K562 (cell line): ENCODE data around the gene CD3D. TPM values are rescaled to one million over a fixed set of nuclear protein-coding genes. Genes with fewer than 3 reads are reported as not detected.

Source experiments
- ATAC-seq: fragments of 200-7000 bp; cut with Tn5 transposase; 3 replicates; pipeline ENCODE4 v1.9.1; 2020; ENCODE audit warnings: moderate library complexity
- BruUV-seq: library from RNA; stranded (reverse); fragments of 400-500 nt; replicated peaks from 2 replicates; lab custom pipeline; 2021; lab: Mats Ljungman, UMichigan
- CTCF ChIA-PET: fragments of 300-600 bp; formaldehyde crosslinking; extraction: SDS; loops from one replicate; lab custom pipeline; 2021; ENCODE audit warnings: low intra/inter-chr PET ratio; lab: Yijun Ruan, JAX
- POLR2A ChIA-PET: fragments of 300-600, 350-650 bp; sonication (Branson Sonifier 250); formaldehyde crosslinking; extraction: SDS; loops from one replicate; lab custom pipeline; 2021; ENCODE audit warnings: antibody characterized with exemption, inconsistent platforms; lab: Yijun Ruan, JAX
- DNase-seq, 4 experiments: peaks; one replicate each; pipeline versions ENCODE4 v3.0.0 to v3.0.0-alpha.2; 2011 to 2018; ENCODE audit warnings: low spot score in 3 of 4, mixed read lengths in 3 of 4; ENCODE audit errors: extremely low read depth in 1 of 4
- FAIRE-seq: peaks from 2 replicates; lab custom pipeline; 2011; peaks lifted over from hg19 to GRCh38; lab: Jason Lieb, UNC
- H2AFZ ChIP-seq: 2 replicates; pipeline ENCODE4 v1.6.0; 2011; ENCODE audit warnings: low read depth, low read length, control low read depth, inconsistent platforms
- H3K27ac ChIP-seq: fragments of 200-600 bp; 3 replicates; pipeline ENCODE4 v1.8.0; 2011; ENCODE audit warnings: low read depth, mild to moderate bottlenecking, control low read depth, inconsistent platforms, low read length, moderate library complexity, mixed read lengths; ENCODE audit errors: extremely low read depth
- H3K27me3 ChIP-seq, 2 experiments: fragments of 300-600 bp in 1 of 2; 2 replicates in 1 of 2; 3 replicates in 1 of 2; pipeline versions ENCODE4 v1.6.0 to v1.8.0; 2011; ENCODE audit warnings: inconsistent platforms in 2 of 2, low read length in 2 of 2, mild to moderate bottlenecking in 1 of 2, mixed read lengths in 1 of 2, moderate library complexity in 1 of 2; ENCODE audit not compliant: control insufficient read depth in 2 of 2, insufficient read depth in 2 of 2
- H3K36me3 ChIP-seq: fragments of 300-600 bp; 3 replicates; pipeline ENCODE4 v1.8.0; 2011; ENCODE audit warnings: mild to moderate bottlenecking, low read length, inconsistent platforms; ENCODE audit not compliant: control insufficient read depth, insufficient read depth
- H3K4me1 ChIP-seq, 2 experiments: fragments of 200-600 bp in 1 of 2; replicated peaks in 1 of 2; 2 replicates in 1 of 2; 3 replicates in 1 of 2; pipeline versions ENCODE4 v1.5.1 to v1.8.0; 2011; ENCODE audit warnings: inconsistent platforms in 2 of 2, low read length in 2 of 2, mild to moderate bottlenecking in 1 of 2, mixed read lengths in 1 of 2, moderate library complexity in 1 of 2; ENCODE audit not compliant: control insufficient read depth in 2 of 2, insufficient read depth in 2 of 2
- H3K4me2 ChIP-seq: 2 replicates; pipeline ENCODE4 v1.6.1; 2011; ENCODE audit warnings: low read length, control low read depth, inconsistent platforms, mixed read lengths; ENCODE audit not compliant: insufficient read depth
- H3K4me3 ChIP-seq: fragments of 200-600 bp; sonication (generic), shearing (Covaris generic); 2 replicates; pipeline ENCODE4 v1.5.1; 2016; ENCODE audit warnings: control low read depth, inconsistent platforms
- H3K79me2 ChIP-seq: fragments of 200-600 bp; 3 replicates; pipeline ENCODE4 v1.8.0; 2011; ENCODE audit warnings: low read length, inconsistent platforms; ENCODE audit not compliant: control insufficient read depth, insufficient read depth
- H3K9ac ChIP-seq, 2 experiments: 2 replicates each; pipeline versions ENCODE4 v1.6.0 to v1.6.1; 2011; ENCODE audit warnings: low read depth in 2 of 2, low read length in 2 of 2, control low read depth in 1 of 2, inconsistent platforms in 1 of 2, mild to moderate bottlenecking in 1 of 2, mixed read lengths in 1 of 2; ENCODE audit not compliant: insufficient read depth in 1 of 2
- H3K9me1 ChIP-seq: one replicate; pipeline ENCODE4 v1.6.0; 2011; ENCODE audit warnings: inconsistent platforms, mild to moderate bottlenecking, low read length, moderate library complexity; ENCODE audit not compliant: control insufficient read depth, insufficient read depth
- H3K9me3 ChIP-seq: replicated peaks from 2 replicates; pipeline ENCODE4 v1.5.1; 2011; ENCODE audit warnings: low read depth, low read length, inconsistent platforms; ENCODE audit not compliant: control insufficient read depth, insufficient read depth
- H4K20me1 ChIP-seq: replicated peaks from 2 replicates; pipeline ENCODE4 v1.6.1; 2011; ENCODE audit warnings: low read length, inconsistent platforms, mixed read lengths; ENCODE audit not compliant: control insufficient read depth, insufficient read depth
- ARID1B ChIP-seq: fragments of 450-650 bp; IDR thresholded peaks from 2 replicates; pipeline ENCODE4 v1.6.1; 2016; ENCODE audit warnings: antibody characterized with exemption, mild to moderate bottlenecking, inconsistent platforms
- CAMTA2 ChIP-seq: fragments of 250-450 bp; sonication (Bioruptor Pico); conservative IDR thresholded peaks from 2 replicates; pipeline ENCODE4 v1.5.1; 2022
- CC2D1A ChIP-seq: fragments of 450-650 bp; IDR thresholded peaks from 2 replicates; pipeline ENCODE4 v1.6.1; 2017; ENCODE audit warnings: mild to moderate bottlenecking
- CREB5 ChIP-seq: fragments of 250-450 bp; sonication (Bioruptor Pico); IDR thresholded peaks from 2 replicates; pipeline ENCODE4 v1.5.0; 2020; ENCODE audit warnings: mild to moderate bottlenecking
- FOSL1 ChIP-seq: fragments of 200-800 bp; sonication (Bioruptor generic); conservative IDR thresholded peaks from 2 replicates; pipeline ENCODE4 v1.6.1; 2016; ENCODE audit warnings: missing genetic modification characterization, missing compliant biosample characterization
- GABPB1 ChIP-seq: sonication (generic); formaldehyde crosslinking; IDR thresholded peaks from 2 replicates; pipeline ENCODE4 v1.8.0; 2022; ENCODE audit warnings: mild to moderate bottlenecking, missing genetic modification reagents
- HDAC6 ChIP-seq: IDR thresholded peaks from 2 replicates; pipeline ENCODE4 v1.6.1; 2012; ENCODE audit warnings: low read depth, mild to moderate bottlenecking, control low read depth, inconsistent platforms, low read length, moderate library complexity
- MEF2D ChIP-seq: conservative IDR thresholded peaks from 2 replicates; pipeline ENCODE4 v1.6.1; 2016; ENCODE audit warnings: low read depth, missing genetic modification characterization, missing compliant biosample characterization
- MYNN ChIP-seq, 2 experiments: sonication (generic); formaldehyde crosslinking in 1 of 2; IDR thresholded peaks; 2 replicates each; pipeline versions ENCODE4 v1.5.0 to v1.6.1; 2016 to 2020; ENCODE audit warnings: antibody characterized with exemption in 1 of 2, missing genetic modification reagents in 1 of 2
- RAD21 ChIP-seq, 2 experiments: fragments of 250-450 bp in 1 of 2; fragments of 450-650 bp in 1 of 2; sonication (Bioruptor Pico) in 1 of 2; formaldehyde crosslinking in 1 of 2; IDR thresholded peaks in 1 of 2; conservative IDR thresholded peaks in 1 of 2; 2 replicates each; pipeline versions ENCODE4 v1.4.0 to v1.8.0; 2020 to 2022; ENCODE audit warnings: mild to moderate bottlenecking in 2 of 2, moderate library complexity in 1 of 2
- RBM22 ChIP-seq: fragments of 200-400 bp; formaldehyde crosslinking; IDR thresholded peaks from 2 replicates; pipeline ENCODE4 v1.6.1; 2018; ENCODE audit warnings: low read length, low read depth; ENCODE audit not compliant: poor library complexity, severe bottlenecking
- SRSF7 ChIP-seq: fragments of 200-400 bp; formaldehyde crosslinking; optimal IDR thresholded peaks from 2 replicates; pipeline ENCODE3; 2017; ENCODE audit warnings: mild to moderate bottlenecking, low read depth, low read length
- STAT5A ChIP-seq: IDR thresholded peaks from 2 replicates; pipeline ENCODE4 v1.6.1; 2012; ENCODE audit warnings: low read length, inconsistent platforms, borderline replicate concordance
- TAL1 ChIP-seq: fragments of 450-650 bp; IDR thresholded peaks from 2 replicates; pipeline ENCODE4 v1.6.1; 2016; ENCODE audit warnings: mild to moderate bottlenecking
- TEAD2 ChIP-seq: fragments of 450-650 bp; IDR thresholded peaks from 2 replicates; pipeline ENCODE4 v1.6.1; 2016; ENCODE audit warnings: missing genetic modification characterization, control low read depth, missing compliant biosample characterization
- ZNF197 ChIP-seq: fragments of 200-800 bp; sonication (Bioruptor generic); IDR thresholded peaks from 2 replicates; pipeline ENCODE4 v1.6.1; 2016; ENCODE audit warnings: low read depth, missing genetic modification characterization, missing compliant biosample characterization
- ZNF224 ChIP-seq: sonication (generic); formaldehyde crosslinking; IDR thresholded peaks from 2 replicates; pipeline ENCODE4 v1.8.0; 2022; ENCODE audit warnings: mild to moderate bottlenecking, missing genetic modification reagents
- WGBS: fragments of 100-300 bp; shearing (Covaris generic); methylation state at CpG from one replicate; pipeline ENCODE4 v1.1.6; 2016; ENCODE audit warnings: low coverage, mixed read lengths; ENCODE audit not compliant: insufficient coverage; ENCODE audit errors: missing lambda C conversion rate; 5-methylcytosine and 5-hydroxymethylcytosine counted together
- in situ Hi-C: fragments of 300-500 bp; cut with MboI; formaldehyde crosslinking; loops from 4 replicates; pipeline ENCODE4 v1.15.0; 2018; ENCODE audit warnings: inconsistent platforms, mixed read lengths
- intact Hi-C: fragments of 100-400 bp; cut with micrococcal nuclease; formaldehyde crosslinking; loops from 2 replicates; pipeline ENCODE4 v1.14.2; 2022
- polyA plus RNA-seq, 8 experiments: library from polyadenylated mRNA; depleted of rRNA in 4 of 8; stranded (reverse) in 5 of 8; unstranded in 3 of 8; fragments of >200 nt; fragmentation: Nextera tagmentation in 2 of 8; fragmentation: Illumina TruSeq in 1 of 8; extraction: Ambion mirVana in 2 of 8; extraction: Trizol in 1 of 8; gene quantifications; 2 replicates each; pipeline versions ENCODE4 v1.2.1 to v1.2.3, GENCODE V29; 2011 to 2014; ENCODE audit warnings: inconsistent platforms in 1 of 8, missing spikeins in 1 of 8
- total RNA-seq, 7 experiments: library from RNA; depleted of rRNA in 6 of 7; stranded (reverse); fragments of >200 nt in 6 of 7; fragmentation: Illumina TruSeq in 2 of 7; extraction: Trizol in 2 of 7; gene quantifications; 2 replicates each; pipeline versions ENCODE4 v1.2.1 to v1.2.3, GENCODE V29; 2011 to 2021; ENCODE audit warnings: low replicate concordance in 1 of 7
- TF ChIP-seq, protein P1 (sequence below), 2 experiments: IDR thresholded peaks in 1 of 2; conservative IDR thresholded peaks in 1 of 2; 2 replicates each; pipeline ENCODE4 v1.6.1; 2016; ENCODE audit warnings: low read depth in 2 of 2, mild to moderate bottlenecking in 1 of 2, missing compliant biosample characterization in 1 of 2, missing genetic modification characterization in 1 of 2, moderate library complexity in 1 of 2

CD3D gene
- total and polyA plus RNA-seq, 9 of the 15 experiments (the other 6 are each of a cell fraction or from before 2014, with no cell fraction given): 36.2 to 238 (median 67.1) TPM

DNA sequence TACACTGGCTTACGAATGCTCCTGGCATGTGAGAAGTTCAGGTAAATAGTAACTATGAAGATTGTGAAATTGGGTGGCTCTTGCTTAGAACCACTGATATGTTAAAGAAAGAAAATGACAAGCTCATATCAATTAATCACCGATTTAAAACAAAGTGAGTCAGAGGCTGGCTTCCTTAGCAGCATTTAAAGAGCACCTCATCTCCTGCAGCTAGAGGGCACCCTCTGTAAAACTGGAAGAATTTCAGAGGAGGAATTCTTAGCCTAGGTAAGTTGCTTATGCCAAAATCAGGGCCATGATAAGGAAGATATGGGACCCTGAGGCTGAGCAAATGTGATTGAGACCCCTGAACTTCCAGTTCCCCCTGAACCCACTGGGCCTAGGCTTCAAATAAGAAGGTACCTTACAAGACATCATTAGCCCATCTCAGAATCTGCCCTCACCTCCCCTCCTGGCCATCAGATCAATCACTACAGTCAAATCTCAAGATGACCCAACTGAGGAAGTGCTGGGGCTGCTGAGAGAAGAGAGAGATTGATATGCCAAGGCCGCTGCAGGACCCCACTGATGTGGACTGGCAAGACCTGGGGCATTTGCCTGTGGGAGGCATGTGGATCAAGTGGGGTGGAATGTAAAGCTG, 46.6 kb downstream of the CD3D start:
- BruUV-seq: no TSS peak
- WGBS: 6% methylated on average over 3 of the region's 3 CpGs
- Histone ChIP-seq H3K9ac (no peak overlapping the region), H3K4me3 (no peak overlapping the region), H3K9me3 (no peaks in the 10 kb centered on the region), H3K36me3 (no peaks in the 10 kb centered on the region), H3K9me1 (no peaks in the 10 kb centered on the region), H4K20me1 (no peaks in the 10 kb centered on the region), H3K4me2 (no peak overlapping the region), H2AFZ (no peak overlapping the region), H3K27ac (no peak overlapping the region), H3K27me3 (peaks cover 4 to 10% of the 10 kb centered on the region in 2 experiments; a peak in 2 of 5 replicates), H3K79me2 (no peaks in the 10 kb centered on the region), H3K4me1 (no peaks in the 10 kb centered on the region; a peak in 1 of 5 replicates)
- ChIA-PET CTCF (interaction anchor here (0.5 to 2.2 kb wide), 3 partner anchors 57 to 193 kb away, joined by 3 to 17 read pairs (median 4); no protein-coding TSS in a partner anchor), POLR2A (interaction anchor here (0.7 kb wide), 1 partner anchor 11 kb away, joined by 3 read pairs; no protein-coding TSS in a partner anchor)
- FAIRE-seq (peak; percentile 80), DNase-seq (peak in 2 of 4 experiments; percentile 32 to 50), ATAC-seq (peak; percentile 77)
- in situ Hi-C loops (loop anchor here (5.0 kb wide), 1 partner anchor 99 kb away; no protein-coding TSS in a partner anchor), intact Hi-C loops (loop anchor here (1.0 to 5.0 kb wide), 3 partner anchors 57 to 271 kb away; partner anchors contain the start of gene IFT46)
- TF ChIP-seq CC2D1A (no peak), FOSL1 (tag) (peak; percentile 58), HDAC6 (no peak), GABPB1 (CRISPR knock-in tag) (no peak), SRSF7 (no peak), ARID1B (no peak), CREB5 (CRISPR knock-in tag) (no peak), MEF2D (no peak), MYNN (IDR thresholded peaks at IDR 0.05) (no peak), MYNN (CRISPR knock-in tag; IDR thresholded peaks at IDR 0.05) (no peak), RAD21 (CRISPR knock-in tag; conservative IDR thresholded peaks at IDR 0.05 in 1 of 2, IDR thresholded peaks at IDR 0.05 in 1 of 2) (peak; percentile 70 to 85), CAMTA2 (CRISPR knock-in tag) (no peak), RBM22 (no peak), TAL1 (no peak), STAT5A (no peak), ZNF197 (CRISPR knock-in tag) (no peak), TEAD2 (tag) (no peak), ZNF224 (CRISPR knock-in tag) (no peak)
- TF ChIP-seq, protein P1, sequence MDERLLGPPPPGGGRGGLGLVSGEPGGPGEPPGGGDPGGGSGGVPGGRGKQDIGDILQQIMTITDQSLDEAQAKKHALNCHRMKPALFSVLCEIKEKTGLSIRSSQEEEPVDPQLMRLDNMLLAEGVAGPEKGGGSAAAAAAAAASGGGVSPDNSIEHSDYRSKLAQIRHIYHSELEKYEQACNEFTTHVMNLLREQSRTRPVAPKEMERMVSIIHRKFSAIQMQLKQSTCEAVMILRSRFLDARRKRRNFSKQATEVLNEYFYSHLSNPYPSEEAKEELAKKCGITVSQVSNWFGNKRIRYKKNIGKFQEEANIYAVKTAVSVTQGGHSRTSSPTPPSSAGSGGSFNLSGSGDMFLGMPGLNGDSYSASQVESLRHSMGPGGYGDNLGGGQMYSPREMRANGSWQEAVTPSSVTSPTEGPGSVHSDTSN (CRISPR knock-in tag; IDR thresholded peaks at IDR 0.05; ENCODE audit: low read depth): no peak
- TF ChIP-seq, protein P1 (tag; conservative IDR thresholded peaks at IDR 0.05; ENCODE audit: low read depth): 0 out of 2 replicates have a peak, but pooled peaks have one; percentile 40
